NCI-H2107 (cell line): ENCODE data around the gene XPNPEP2.
A peak's percentile ranks its signal among the peaks of the same experiment; 100 is the strongest.
"Not testable (repeated sequence)": the region's sequence is repeated elsewhere in the genome, so short reads cannot be mapped to it uniquely, and the experiment has no call there.

Source experiments
- DNase-seq: peaks from one replicate; lab custom pipeline; 2025; lab: John Stamatoyannopoulos, UW

The XPNPEP2 gene

DNA sequence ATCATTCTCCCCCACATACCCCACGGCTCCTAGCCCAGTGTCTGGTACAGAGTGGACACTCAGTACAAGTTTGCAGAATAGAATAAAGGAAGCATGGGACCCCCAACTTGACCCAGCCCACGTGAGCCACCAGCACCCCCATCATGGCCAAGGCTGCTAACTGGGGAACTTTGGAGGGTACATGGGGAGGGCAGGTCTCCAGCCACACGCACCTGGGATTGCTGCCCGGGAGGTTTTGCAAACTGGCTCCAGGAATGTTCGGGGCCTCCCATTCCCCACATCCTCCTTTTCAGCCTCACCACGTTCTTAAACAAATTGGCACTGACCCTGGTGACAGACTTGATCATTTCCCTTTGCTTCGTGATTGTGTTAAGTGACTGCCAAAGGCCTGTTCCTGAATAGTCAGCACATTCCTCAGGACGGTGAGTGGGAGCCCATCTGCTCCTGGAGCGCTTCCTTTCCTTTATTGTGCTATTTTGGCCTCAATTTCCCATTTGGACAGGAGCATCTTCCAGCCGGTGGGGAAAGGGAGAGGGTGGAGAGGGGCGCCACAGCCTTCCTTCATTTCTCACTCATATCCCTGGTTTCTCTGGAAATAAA, 18.7 kb upstream of the XPNPEP2 start:
- DNase-seq: no peak

DNA sequence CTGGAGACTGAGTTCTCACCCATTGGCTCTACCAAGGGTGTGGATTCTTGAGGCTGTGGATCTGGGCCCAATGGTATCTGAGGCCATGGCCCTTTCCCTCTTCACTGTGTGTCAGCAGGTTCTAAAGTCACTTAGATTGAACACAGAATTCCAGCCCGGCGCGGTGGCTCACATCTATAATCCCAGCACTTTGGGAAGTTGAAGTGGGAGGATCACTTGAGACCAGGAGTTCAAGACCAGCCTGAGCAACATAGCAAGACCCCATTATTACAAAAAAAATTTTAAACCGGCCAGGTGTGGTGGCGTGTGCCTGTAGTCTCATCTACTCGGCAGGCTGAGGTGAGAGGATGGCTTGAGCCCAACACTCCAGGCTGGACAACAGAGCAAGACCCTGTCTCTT, 18.0 kb upstream of the XPNPEP2 start:
- no peak for DNase-seq

DNA sequence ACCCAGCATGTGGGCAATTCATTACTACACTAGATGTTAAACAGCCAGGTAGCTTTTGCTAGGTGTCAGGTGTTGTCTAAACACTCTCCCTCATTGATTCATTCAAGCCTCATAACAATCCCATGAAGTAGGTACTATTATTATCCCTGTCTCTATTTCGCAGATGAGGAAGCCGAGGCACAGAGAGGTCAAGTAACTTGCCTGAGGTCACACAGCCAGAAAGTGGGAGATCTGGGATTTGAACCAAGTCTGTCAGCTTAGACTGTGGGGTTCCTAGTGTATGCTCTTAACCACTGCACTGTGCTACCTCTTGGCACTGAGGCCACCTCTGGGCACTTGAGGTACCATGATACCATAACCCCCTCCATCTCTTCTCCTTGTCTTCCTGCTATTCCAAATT, 17.4 kb upstream of the XPNPEP2 start:
- no peak for DNase-seq

DNA sequence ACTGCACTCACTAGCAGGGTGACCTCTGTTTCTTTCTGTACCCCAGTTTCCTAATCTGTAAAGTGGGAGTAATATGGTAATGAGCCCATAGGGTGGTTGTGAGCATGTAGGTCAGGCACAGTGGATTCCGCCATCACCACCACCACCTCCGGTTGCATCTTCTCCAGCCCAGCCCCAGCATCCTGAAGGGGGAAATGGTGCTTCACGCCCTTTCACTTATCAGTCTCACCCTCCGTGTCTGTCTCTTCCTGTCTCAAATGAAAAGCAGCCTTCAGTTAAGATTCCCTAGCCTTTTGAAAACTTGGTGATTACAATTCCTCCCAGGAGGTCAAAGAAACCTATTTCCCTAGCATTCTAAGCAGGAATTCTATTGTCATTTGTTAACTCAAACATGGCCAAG, 16.9 kb upstream of the XPNPEP2 start:
- no peak for DNase-seq

DNA sequence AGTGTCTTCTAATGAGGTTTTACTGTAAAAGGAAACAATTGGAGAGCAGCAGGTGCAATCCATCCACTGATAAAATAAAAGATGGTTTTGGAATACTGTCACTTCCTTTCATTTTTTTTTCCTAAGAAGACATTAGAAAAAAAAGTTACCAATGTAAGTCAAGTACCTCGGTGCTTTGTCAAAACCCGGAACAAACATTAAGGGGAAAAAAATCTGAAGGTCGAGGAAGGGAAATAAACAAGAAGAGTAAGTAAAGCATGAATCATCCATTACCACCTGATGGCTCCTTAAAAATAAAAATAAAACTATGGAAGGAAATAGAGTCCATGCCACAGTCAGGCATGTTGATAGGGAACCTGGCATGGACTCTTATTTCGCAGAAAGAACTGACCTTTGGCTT, 15.3 kb upstream of the XPNPEP2 start:
- DNase-seq: no peak

DNA sequence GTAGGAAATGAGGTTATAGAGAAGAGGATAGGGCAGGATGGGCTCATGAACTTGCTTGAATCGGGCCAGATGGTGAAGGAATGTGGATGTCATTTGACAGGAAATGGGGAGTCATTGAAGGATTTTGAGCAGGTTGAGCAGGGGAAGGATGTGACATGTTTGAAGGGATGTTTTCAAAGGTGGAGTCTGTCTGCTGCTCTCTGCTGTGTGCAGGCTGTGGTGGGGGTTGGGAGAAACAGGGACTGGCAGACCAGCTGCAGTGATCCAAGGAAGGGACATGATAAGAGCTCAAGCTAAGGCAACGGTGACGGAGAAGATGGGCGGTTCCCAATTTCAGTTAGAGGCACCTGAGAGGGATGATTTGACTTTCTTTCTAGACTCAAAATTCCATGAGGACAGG, 14.0 kb upstream of the XPNPEP2 start:
- DNase-seq: no peak

DNA sequence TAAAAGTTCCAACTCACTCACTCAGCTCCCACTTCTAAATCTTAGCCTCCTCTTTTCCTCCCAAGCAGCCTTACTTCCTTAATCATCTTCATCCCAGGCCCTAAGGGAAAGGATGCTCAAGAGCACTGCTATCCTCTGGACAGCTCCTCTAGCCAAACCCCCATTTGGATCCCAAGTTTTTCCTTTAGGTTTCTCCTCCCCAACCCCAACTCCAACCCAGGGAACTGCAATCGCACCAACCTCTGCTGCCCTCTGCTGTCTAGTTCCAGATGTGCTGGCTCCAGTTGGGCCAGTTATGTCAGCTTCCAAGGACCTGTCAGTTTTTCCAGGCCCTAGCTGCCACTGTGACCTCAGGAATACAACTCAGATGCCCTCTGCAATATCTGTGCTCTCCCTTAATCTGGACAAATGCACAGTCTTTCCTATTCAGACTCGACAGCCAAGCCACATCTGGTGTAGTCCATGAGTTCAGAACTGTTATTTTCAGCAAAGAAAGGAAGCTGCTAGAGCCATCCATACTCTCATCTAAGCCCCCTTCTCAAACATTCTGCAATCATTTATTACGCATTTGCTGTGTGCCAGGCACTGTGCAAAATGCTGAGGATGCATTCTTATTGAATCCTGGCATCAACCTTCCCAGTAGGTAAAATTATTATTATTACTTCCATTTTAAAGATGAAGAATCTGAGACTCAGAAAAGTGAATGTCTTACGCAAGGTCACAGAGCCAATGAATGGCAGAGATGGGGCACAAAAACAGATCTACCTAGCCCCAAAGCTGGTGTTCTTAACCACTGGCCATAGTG, 12.3 kb upstream of the XPNPEP2 start:
- DNase-seq: peak; percentile 9

DNA sequence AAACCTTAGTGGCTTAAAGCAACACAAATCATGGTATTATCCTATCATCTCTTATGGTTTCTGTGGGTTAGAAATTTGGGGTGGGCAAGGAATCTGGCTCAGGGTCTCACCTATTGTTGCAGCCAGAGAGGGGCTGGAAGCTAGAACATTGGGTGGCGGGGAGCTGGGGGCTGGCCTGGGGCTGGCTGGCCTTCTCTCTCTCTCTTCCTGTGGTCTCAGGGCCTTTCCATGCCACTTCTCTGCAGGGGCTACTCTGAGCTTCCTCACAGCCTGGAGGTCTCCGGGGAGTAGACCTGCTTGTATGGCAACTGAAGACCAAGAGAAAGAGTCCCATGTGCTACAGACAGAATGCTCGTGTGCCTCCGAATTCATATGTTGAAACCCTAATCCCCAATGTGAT, 10.7 kb upstream of the XPNPEP2 start:
- no peak for DNase-seq

DNA sequence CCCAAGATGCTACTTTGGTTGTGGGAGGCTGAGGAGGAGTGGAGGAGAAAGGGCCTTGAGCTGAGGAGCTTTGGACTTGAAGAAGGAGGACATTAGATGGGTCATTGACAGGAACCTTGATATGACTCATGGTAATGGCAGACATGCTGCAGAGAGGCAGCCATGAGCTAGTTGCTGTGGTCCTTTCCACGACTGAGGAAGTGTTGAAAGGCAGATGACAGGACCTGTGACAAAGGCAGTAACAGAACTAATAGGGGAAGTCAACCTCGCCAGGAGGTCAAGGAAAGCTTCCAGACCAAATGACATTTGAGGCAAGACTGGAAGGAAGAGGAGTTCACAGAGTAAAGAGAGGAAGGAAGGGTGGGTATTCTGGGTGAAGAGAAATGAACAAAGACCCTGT, 7.6 kb upstream of the XPNPEP2 start:
- no peak for DNase-seq

DNA sequence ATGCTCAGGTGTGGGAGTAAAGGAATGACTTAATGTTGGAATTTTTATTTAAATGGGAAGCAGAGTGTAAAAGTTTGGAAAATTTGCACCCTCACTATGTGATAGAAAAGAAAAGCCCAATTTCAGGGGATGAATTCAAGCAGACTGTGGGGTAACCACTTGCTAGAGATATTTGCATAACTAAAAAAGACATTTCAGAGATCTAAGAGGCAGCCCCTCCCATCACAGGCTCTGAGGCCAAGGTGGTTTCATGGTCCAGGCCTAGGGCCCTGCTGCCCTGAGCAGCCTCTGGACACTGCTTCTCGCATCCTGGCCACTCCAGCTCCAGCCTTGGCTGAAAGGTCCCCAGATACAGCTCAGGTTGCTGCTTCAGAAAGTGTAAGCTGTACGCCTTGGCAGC, 5.9 kb upstream of the XPNPEP2 start:
- DNase-seq: no peak

DNA sequence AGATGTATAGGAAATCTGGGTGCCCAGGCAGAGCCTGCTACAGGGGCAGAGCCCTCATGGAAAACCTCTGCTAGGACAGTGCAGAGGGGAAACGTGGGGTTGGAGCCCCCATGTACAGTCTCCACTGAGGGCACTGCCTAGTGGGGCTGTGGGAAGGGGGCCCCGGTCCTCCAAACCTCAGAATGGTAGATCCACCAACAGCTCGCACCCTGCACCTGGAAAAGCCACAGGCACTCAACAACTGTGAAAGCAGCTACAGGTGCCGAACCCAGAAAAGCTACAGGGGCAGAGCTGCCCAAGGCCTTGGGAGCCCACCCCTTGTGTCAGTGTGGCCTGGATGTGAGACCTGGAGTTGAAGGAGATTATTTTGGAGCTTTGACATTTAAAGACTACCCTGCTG, 5.4 kb upstream of the XPNPEP2 start:
- DNase-seq: no peak

DNA sequence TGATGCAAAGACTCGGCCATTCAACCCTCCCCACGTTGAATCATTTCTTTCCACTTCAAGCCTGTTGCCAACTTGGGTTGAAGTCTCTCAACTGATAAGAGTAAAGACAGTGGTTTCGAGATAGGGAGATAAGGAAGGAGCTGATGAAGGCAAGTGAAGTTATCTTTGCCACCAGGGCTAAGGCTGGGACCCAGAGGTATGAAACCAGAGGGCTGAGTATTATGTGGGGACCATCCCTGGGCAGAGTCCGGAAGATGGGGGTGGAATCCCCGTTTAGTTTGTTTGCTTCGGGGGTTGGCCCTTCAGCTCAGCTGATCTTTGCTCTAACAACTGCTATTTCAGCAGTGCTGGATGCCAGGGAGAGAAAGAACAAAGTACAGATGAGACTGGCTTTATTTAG, 2.3 kb upstream of the XPNPEP2 start:
- DNase-seq: no peak

DNA sequence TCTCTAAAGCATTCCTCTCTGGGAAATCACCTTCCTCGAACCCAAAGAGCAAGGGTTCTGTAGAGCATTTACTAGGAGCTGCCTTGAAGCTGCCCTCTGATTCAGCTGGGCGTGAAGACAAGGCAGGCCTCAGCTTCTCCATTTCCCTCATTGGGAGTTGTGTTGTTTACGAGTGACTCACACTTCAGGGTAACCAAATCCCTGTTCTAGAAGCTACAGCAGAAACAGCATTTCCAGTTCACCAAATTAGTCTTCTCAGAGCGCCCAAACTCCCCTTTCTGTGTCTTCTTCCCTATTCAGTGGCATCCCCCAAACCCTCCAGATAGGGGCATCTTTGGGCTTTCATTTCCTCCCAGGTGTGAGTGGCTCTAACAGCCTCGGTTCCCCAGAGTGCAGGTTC, 863 bp upstream of the XPNPEP2 start:
- DNase-seq: no peak

DNA sequence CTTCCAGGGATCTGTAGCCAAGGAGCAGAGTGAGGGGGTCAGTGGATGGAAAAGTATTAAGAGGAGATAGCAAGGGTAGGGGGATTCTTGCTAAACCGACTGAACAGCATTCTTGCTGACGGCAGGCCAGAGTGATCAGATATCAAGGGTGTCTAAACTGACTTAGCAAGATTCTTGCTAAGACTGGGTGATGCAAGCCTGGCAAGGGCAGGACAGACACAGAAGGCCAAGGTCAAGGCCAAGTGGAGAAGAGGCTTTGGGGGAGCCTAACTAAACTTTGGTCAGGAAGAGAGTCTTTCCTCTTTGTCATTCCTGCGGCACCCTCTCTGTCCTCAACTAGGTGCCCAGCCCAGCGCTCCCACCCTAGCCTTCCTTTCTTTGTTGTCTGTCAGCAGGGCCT, 799 bp downstream of the XPNPEP2 start:
- no peak for DNase-seq

DNA sequence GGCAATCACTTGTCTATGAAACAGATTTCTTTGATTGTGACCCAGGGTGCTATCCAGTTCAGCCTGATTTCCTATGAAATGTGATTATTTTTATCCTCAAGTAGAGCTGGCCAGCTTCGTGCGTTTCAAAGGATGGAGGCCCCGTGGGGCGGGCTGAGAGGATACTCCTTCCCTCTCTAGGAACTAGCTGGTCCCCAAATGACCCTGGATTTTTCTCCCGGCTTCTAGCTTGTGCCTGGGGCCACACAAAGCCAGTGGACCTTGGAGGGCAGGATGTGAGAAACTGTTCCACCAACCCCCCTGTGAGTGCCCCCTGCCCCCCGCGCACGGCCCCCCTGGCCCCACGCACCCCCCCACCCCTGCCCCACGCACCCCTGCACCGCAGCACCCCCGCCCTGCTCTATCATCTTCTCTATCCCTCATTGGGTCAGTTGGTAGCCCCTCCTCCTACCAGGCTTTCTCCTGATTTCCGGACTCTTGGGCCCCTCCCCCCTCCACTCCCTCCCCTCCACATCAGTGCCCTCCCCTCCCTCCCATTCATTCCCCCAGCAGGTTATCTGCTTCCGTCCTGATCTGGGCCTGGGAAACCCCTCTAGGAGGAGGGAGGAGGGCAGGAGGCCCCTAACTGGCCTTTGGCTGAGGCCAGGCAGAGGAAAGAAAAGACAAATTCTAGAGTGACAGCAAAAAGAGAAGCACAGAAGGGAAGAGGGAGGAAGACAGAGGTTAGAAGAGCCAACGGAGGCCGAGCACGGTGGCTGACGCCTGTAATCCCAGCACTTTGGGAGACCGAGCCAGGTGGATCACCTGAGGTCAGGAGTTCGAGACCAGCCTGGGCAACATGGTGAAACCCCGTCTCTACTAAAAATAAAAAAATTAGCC, 3.3 kb downstream of the XPNPEP2 start:
- DNase-seq: no peak

DNA sequence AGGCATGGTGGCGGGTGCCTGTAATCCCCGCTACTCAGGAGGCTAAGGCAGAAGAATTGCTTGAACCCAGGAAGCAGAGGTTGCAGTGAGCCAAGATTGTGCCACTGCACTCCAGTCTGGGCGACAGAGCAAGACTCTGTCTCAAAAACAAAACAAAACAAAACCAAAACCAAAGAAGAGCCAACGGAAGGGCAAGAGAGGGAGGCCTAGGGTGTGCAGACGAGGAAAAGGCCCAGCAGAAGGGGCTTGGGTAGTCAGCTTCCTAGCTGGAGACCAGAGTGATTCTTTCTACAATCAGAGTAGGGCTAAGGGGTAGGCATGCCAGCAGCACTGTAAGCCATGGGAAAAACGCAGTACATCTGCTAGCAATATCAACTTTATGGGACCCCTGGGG, 4.0 kb downstream of the XPNPEP2 start:
- DNase-seq: not testable (repeated sequence)

DNA sequence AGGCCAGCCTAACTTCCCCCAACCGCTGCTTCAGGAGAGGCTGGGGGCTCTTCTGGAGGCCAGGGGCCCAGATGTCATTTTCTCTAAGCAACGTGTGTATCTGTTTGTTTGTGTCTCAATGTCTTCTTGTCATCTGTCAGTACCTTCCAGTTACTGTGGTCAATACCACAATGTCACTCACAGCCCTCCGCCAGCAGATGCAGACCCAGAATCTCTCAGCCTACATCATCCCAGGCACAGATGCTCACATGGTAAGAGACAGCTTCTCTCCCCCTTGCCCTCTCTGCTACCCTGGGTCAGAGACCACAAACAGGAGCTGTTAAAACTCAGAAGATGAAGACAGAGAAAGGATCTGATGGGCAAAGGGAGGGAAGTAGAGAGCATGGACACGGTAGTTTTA, 5.0 kb downstream of the XPNPEP2 start:
- no peak for DNase-seq

DNA sequence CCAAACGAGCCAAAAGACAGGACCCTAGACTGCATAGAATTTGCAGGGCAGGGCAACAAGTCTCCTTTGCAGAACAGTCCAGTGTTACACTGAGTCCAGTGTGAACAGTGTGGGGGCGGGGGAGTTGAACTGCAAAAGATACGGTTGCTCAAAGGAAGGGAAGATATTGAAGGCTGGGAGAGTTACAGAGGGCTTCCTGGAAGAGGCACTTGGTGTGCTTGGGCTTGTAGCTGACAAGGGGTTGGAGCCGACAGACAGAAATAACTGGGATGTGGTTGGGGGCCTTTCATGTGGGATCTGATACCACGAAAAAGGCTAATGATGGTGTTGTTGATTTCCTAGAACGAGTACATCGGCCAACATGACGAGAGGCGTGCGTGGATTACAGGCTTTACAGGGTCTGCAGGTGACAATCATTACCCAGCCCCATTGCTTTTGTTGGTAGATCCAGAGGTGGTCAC, 6.1 kb downstream of the XPNPEP2 start:
- DNase-seq: no peak

DNA sequence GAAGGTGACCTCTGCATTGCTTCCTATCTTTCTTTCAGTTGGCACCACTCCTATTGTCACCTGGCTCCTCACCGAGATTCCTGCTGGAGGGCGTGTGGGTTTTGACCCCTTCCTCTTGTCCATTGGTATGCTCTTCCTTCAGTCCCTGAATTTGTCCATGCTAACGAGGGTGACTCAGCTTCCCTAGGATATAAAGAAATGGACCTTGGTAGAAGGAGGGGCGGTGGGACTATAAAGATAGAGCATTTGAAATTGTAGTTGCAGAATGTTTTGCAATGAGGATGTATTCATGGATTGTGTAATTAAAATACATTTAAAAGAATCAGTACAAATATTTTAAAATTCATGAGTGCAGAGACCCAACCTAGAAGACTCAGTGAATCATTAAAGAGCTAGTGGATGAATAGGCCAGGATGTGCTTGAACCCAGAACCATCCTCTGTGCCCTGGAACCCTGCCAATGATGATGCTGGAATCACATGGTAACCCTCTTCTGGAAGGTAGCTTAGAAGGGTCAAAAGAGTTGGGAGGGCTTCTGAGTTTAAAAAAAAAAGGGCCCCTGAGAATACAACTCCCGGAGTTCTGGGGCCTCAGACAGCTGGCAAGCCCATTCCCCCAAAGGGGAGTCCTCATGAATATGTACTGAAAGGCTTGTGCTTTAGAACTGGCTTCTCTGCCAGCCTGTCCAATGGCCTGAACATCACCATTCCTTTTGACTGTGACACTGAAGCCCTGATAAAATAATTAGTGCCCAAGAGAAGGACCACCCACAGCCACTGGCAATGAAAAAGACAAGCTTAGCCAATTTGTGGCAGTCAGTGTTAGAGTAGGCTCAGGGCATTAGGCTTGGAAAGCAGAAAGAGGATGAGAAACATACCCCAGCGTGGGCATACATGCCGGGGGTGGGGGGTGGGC, 8.0 kb downstream of the XPNPEP2 start:
- DNase-seq: no peak

DNA sequence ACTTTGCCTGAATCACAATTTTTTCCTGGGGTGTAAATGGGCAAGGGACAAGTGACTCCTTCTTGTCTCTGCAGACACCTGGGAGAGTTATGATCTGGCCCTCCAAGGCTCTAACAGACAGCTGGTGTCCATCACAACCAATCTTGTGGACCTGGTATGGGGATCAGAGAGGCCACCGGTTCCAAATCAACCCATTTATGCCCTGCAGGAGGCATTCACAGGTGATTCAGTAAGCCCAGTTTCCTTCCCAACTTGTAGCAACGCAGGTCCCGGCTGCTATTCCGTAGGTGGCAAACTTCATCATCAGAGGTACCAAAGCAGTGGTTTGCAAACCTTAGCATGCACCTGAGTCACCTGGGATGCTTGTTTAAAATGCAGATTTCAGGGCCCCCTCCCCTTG, 8.8 kb downstream of the XPNPEP2 start:
- no peak for DNase-seq

DNA sequence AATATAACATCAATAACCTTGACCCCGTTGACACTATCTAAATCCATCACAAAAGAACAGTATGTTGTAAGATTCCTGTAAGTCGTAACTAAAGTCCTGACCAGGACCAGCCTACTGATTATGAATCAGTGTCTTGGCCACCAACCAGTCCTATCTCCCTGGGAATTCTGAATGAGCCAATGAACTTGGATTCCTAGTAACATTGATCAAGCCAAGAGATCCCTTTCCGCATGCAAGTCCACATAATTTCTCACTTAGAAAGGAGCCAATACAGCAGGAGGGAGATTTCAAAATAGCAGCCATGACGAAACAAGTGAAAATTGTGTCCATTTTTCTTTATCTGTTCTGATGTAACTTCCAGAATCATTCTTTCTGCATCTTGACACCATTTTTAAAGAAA, 9.5 kb downstream of the XPNPEP2 start:
- DNase-seq: no peak

DNA sequence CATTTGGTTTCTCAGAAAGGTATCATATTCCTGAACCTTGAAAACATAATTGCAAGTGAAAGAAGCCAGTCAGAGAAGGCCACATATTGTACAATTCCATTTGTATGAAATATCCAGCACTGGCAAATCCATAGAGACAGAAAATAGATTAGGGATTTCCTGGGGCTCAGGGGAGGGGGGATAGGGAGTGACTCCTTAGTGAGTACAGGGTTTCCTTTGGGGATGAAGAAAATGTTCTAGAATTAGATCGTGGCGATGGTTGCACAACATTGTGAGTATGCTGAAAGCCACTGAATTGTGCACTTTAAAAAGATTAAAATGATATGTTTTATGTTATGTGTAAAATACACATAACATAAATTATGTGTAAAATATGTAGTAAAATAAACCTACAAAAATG, 10.3 kb downstream of the XPNPEP2 start:
- DNase-seq: no peak
